GM12878 (cell line): ENCODE measurements around the gene PTPN18. TPM values are rescaled to one million over a fixed set of nuclear protein-coding genes. Genes with fewer than 3 reads are reported as not detected.
A peak's percentile ranks its signal among the peaks of the same experiment; 100 is the strongest.

Experiments used
- ATF7 ChIP-seq: fragments of 450-650 bp; IDR thresholded peaks from 2 replicates; pipeline ENCODE4 v1.6.1; 2016; ENCODE audit warnings: low read depth, mild to moderate bottlenecking
- DPF2 ChIP-seq: fragments of 450-650 bp; IDR thresholded peaks from 2 replicates; pipeline ENCODE4 v1.6.1; 2017; ENCODE audit warnings: mild to moderate bottlenecking
- E2F4 ChIP-seq: IDR thresholded peaks from 2 replicates; pipeline ENCODE4 v1.6.1; 2012; ENCODE audit warnings: low read depth, low read length, improper control_type of control experiment
- EP300 ChIP-seq, 2 experiments: fragments of 150-350 bp in 1 of 2; IDR thresholded peaks; 2 replicates each; pipeline ENCODE4 v1.6.1; 2011 to 2012; ENCODE audit warnings: low read depth in 2 of 2, low read length in 2 of 2, borderline replicate concordance in 1 of 2, improper control_type of control experiment in 1 of 2, inconsistent platforms in 1 of 2; ENCODE audit not compliant: control insufficient read depth in 1 of 2
- FOS ChIP-seq: IDR thresholded peaks from 3 replicates; pipeline ENCODE4 v1.6.1; 2011; ENCODE audit warnings: borderline replicate concordance; ENCODE audit not compliant: insufficient read length; ENCODE audit errors: extremely low read depth
- GABPA ChIP-seq: IDR thresholded peaks from 2 replicates; pipeline ENCODE4 v1.6.1; 2014; ENCODE audit warnings: antibody characterized with exemption, low read depth, mild to moderate bottlenecking, inconsistent platforms
- GATAD2B ChIP-seq: fragments of 450-650 bp; conservative IDR thresholded peaks from 2 replicates; pipeline ENCODE4 v1.6.1; 2017; ENCODE audit warnings: low read depth, mild to moderate bottlenecking, moderate library complexity
- IKZF1 ChIP-seq: fragments of 450-650 bp; conservative IDR thresholded peaks from 2 replicates; pipeline ENCODE4 v1.6.1; 2017; ENCODE audit warnings: antibody characterized with exemption, mild to moderate bottlenecking
- JUNB ChIP-seq: IDR thresholded peaks from 2 replicates; pipeline ENCODE4 v1.6.1; 2016; ENCODE audit warnings: antibody characterized with exemption, mild to moderate bottlenecking
- MEF2A ChIP-seq: IDR thresholded peaks from 2 replicates; pipeline ENCODE4 v1.6.1; 2011; ENCODE audit warnings: low read depth, mild to moderate bottlenecking, low read length, moderate library complexity; ENCODE audit not compliant: insufficient read depth
- MXI1 ChIP-seq: fragments of 150-350 bp; IDR thresholded peaks from 2 replicates; pipeline ENCODE4 v1.6.1; 2011; ENCODE audit warnings: low read depth, mild to moderate bottlenecking, inconsistent platforms, low read length, improper control_type of control experiment
- NFYB ChIP-seq: IDR thresholded peaks from 2 replicates; pipeline ENCODE4 v1.6.1; 2011; ENCODE audit warnings: low read depth, mild to moderate bottlenecking, low read length, improper control_type of control experiment, moderate library complexity; ENCODE audit not compliant: insufficient read depth
- RBBP5 ChIP-seq: fragments of 200-600 bp; sonication (generic); conservative IDR thresholded peaks from 2 replicates; pipeline ENCODE4 v1.6.1; 2016
- RUNX3 ChIP-seq: IDR thresholded peaks from 2 replicates; pipeline ENCODE4 v1.6.1; 2012; ENCODE audit warnings: low read length, inconsistent platforms
- SIN3A ChIP-seq: IDR thresholded peaks from 2 replicates; pipeline ENCODE4 v1.6.1; 2012; ENCODE audit warnings: low read depth, low read length, improper control_type of control experiment
- TBL1XR1 ChIP-seq: IDR thresholded peaks from 2 replicates; pipeline ENCODE4 v1.6.1; 2012; ENCODE audit warnings: low read depth, low read length, improper control_type of control experiment
- TCF7 ChIP-seq: IDR thresholded peaks from 2 replicates; pipeline ENCODE4 v1.6.1; 2014; ENCODE audit warnings: antibody characterized with exemption, borderline replicate concordance
- USF2 ChIP-seq: IDR thresholded peaks from 2 replicates; pipeline ENCODE4 v1.6.1; 2011; ENCODE audit warnings: low read depth, low read length, improper control_type of control experiment, borderline replicate concordance
- ZNF687 ChIP-seq: fragments of 450-650 bp; IDR thresholded peaks from 2 replicates; pipeline ENCODE4 v1.6.1; 2017; ENCODE audit warnings: mild to moderate bottlenecking, moderate library complexity
- polyA plus RNA-seq, 11 experiments: library from polyadenylated mRNA; depleted of rRNA in 4 of 11; unstranded in 6 of 11; stranded (reverse) in 5 of 11; fragments of >200 nt; fragmentation: Nextera tagmentation in 4 of 11; fragmentation: Illumina TruSeq in 1 of 11; extraction: Ambion mirVana in 4 of 11; extraction: Trizol in 1 of 11; gene quantifications; 1 replicate in 1 of 11; 2 replicates in 10 of 11; pipeline versions ENCODE4 v1.2.1 to v1.2.3, GENCODE V29; 2011 to 2016; ENCODE audit warnings: inconsistent platforms in 2 of 11, missing spikeins in 2 of 11, low read depth in 1 of 11
- total RNA-seq, 4 experiments: library from RNA; depleted of rRNA in 3 of 4; stranded (reverse); fragments of >200 nt in 3 of 4; fragmentation: Illumina TruSeq in 1 of 4; extraction: Trizol in 1 of 4; gene quantifications; 2 replicates each; pipeline versions ENCODE4 v1.2.1 to v1.2.3, GENCODE V29; 2013 to 2021
- TF ChIP-seq, protein P1 (sequence below): fragments of 150-350 bp; IDR thresholded peaks from 2 replicates; pipeline ENCODE4 v1.6.1; 2014; ENCODE audit warnings: mild to moderate bottlenecking, low read depth, low read length
- TF ChIP-seq, protein P2 (sequence below): fragments of 450-650 bp; conservative IDR thresholded peaks from 2 replicates; pipeline ENCODE4 v1.6.1; 2017; ENCODE audit warnings: mild to moderate bottlenecking, moderate library complexity

PTPN18 gene
- total and polyA plus RNA-seq, 10 of the 15 experiments (the other 5 are each of a cell fraction or from before 2014, with no cell fraction given) = 14.8 to 89.9 (median 43.4) TPM

- TF ChIP-seq TBL1XR1 (peak; percentile 32; the same call in 1 of the 2 replicates), RBBP5 (no peak), MEF2A (no peak), DPF2 (peak; percentile 20; the same call in 1 of the 2 replicates), JUNB (no peak), FOS (no peak), NFYB (no peak), GATAD2B (0 out of 2 replicates have a peak, but pooled peaks have one; percentile 51), USF2 (peak; percentile 74), TCF7 (peak; percentile 97), ZNF687 (peak; percentile 60; the same call in 1 of the 2 replicates), ATF7 (peak; percentile 16; the same call in 1 of the 2 replicates), MXI1 (peak; percentile 76), RUNX3 (peak; percentile 91), GABPA (no peak), IKZF1 (0 out of 2 replicates have a peak, but pooled peaks have one; percentile 37), EP300 (IDR thresholded peaks at IDR 0.05; ENCODE audit: borderline replicate concordance in 1 of 2, control insufficient read depth in 1 of 2, low read depth in 2 of 2, low read length in 2 of 2) (peak; percentile 15 to 62; a peak in 1 of 4 replicates), SIN3A (no peak), E2F4 (no peak)
- TF ChIP-seq, protein P1, sequence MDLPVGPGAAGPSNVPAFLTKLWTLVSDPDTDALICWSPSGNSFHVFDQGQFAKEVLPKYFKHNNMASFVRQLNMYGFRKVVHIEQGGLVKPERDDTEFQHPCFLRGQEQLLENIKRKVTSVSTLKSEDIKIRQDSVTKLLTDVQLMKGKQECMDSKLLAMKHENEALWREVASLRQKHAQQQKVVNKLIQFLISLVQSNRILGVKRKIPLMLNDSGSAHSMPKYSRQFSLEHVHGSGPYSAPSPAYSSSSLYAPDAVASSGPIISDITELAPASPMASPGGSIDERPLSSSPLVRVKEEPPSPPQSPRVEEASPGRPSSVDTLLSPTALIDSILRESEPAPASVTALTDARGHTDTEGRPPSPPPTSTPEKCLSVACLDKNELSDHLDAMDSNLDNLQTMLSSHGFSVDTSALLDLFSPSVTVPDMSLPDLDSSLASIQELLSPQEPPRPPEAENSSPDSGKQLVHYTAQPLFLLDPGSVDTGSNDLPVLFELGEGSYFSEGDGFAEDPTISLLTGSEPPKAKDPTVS = no peak
- TF ChIP-seq, protein P2, sequence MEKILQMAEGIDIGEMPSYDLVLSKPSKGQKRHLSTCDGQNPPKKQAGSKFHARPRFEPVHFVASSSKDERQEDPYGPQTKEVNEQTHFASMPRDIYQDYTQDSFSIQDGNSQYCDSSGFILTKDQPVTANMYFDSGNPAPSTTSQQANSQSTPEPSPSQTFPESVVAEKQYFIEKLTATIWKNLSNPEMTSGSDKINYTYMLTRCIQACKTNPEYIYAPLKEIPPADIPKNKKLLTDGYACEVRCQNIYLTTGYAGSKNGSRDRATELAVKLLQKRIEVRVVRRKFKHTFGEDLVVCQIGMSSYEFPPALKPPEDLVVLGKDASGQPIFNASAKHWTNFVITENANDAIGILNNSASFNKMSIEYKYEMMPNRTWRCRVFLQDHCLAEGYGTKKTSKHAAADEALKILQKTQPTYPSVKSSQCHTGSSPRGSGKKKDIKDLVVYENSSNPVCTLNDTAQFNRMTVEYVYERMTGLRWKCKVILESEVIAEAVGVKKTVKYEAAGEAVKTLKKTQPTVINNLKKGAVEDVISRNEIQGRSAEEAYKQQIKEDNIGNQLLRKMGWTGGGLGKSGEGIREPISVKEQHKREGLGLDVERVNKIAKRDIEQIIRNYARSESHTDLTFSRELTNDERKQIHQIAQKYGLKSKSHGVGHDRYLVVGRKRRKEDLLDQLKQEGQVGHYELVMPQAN = no peak
Observed at GRCh38 chr2:130370490-130370889, 14.6 kb downstream of the PTPN18 start (continued).
